Gastroesophageal sphincter (tissue), 4 donors: ENCODE results near the gene PAH. TPM values are rescaled to one million over a fixed set of nuclear protein-coding genes. Genes with fewer than 3 reads are reported as not detected.
A peak's percentile ranks its signal among the peaks of the same experiment; 100 is the strongest.

Source experiments
- ATAC-seq: fragments of 150-250 bp; one replicate; pipeline ENCODE4 v1.9.1; 2016; ENCODE audit warnings: mild to moderate bottlenecking, moderate library complexity
- H3K27ac ChIP-seq, 4 donors: fragments of 200-600 bp; sonication (generic) in 3 of 4; 1 replicate in 3 of 4; 2 replicates in 1 of 4; pipeline ENCODE4 v1.5.1; 2016 to 2019
- H3K27me3 ChIP-seq: fragments of 200-600 bp; sonication (generic); one replicate; pipeline ENCODE4 v1.5.1; 2019
- H3K36me3 ChIP-seq, 2 donors: fragments of 200-600 bp; sonication (generic); one replicate each; pipeline ENCODE4 v1.5.1; 2019; ENCODE audit warnings: control low read depth in 1 of 2
- H3K4me1 ChIP-seq, 3 donors: fragments of 200-600 bp; sonication (generic); 1 replicate in 2 of 3; 2 replicates in 1 of 3; pipeline ENCODE4 v1.5.1; 2016 to 2019; ENCODE audit warnings: control low read depth in 2 of 3
- H3K4me3 ChIP-seq, 2 donors: fragments of 200-600 bp; sonication (generic); one replicate each; pipeline ENCODE4 v1.5.1; 2019; ENCODE audit warnings: mild to moderate bottlenecking in 1 of 2, moderate library complexity in 1 of 2
- H3K9me3 ChIP-seq, 3 donors: fragments of 200-600 bp; sonication (generic); one replicate each; pipeline ENCODE4 v1.5.1; 2017 to 2019; ENCODE audit warnings: control low read depth in 2 of 3
- CTCF ChIP-seq, 4 experiments: fragments of 200-600 bp in 2 of 4; fragments of 450-650 bp in 2 of 4; sonication (generic) in 1 of 4; IDR thresholded peaks; one replicate each; pipeline ENCODE4 v1.5.1; 2017 to 2019; ENCODE audit warnings: antibody characterized with exemption in 4 of 4, mild to moderate bottlenecking in 2 of 4, moderate library complexity in 2 of 4
- EP300 ChIP-seq: sonication (generic); formaldehyde crosslinking; IDR thresholded peaks from one replicate; pipeline ENCODE4 v1.6.1; 2017; ENCODE audit warnings: antibody characterized with exemption, mild to moderate bottlenecking
- POLR2A ChIP-seq, 2 donors: fragments of 450-650 bp; IDR thresholded peaks; one replicate each; pipeline ENCODE4 v1.6.1; 2017; ENCODE audit warnings: antibody characterized with exemption in 2 of 2, mild to moderate bottlenecking in 2 of 2, moderate library complexity in 1 of 2
- POLR2AphosphoS5 ChIP-seq: sonication (generic); formaldehyde crosslinking; IDR thresholded peaks from one replicate; pipeline ENCODE4 v1.6.1; 2017; ENCODE audit warnings: antibody characterized with exemption
- whole genome bisulfite sequencing, 2 donors: methylation state at CpG; one replicate each; pipeline ENCODE4 v1.1.5; 2018; ENCODE audit warnings: low coverage in 1 of 2; 5-methylcytosine and 5-hydroxymethylcytosine counted together
- total RNA-seq, 4 donors: library from RNA; depleted of rRNA; stranded (reverse); fragments of >200 nt; gene quantifications; one replicate each; pipeline ENCODE4 v1.1.0, GENCODE V29; 2016

The PAH gene
- under 1 TPM in 1 of 4 donors, not detected in 3; 0.67 TPM for total RNA-seq

DNA sequence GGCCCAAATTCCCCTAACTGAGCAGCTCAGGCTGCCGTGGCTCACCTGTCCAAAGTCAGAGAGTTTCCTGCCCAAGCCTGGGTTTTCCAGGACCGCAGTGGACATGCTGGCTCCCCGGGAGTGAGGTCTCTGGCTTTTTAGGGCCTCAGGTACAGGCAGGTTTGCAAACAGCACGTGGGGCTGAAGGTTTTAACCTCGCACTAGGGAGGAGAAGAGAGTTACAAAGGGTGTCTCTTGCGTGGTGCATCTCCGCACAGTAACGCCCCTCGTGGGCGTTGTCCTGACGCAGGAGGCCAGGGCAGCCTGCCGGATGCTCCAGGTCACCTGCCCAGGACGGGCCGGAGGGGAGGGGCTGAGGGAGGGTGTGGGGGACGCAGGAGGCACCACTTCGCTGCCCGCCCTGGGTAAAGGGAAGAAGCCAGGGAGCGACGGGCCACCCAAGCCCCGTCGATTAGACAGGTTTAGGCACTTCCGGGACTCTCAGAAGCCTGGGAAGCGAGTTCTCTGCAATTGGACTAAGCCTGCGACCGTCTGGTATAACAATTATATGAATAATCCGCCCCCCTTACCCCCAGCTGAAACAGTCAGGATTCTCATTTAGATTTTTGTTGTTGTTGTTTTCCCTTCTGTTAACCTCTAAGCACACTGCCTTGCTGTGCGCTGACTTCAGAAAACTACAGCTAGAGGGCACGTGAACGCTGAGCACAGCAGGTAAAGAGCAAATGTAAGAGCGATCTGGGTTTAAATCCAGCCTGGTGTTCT, at the start of gene PAH:
PAH (minus strand) TSS at position 219 of the 762 bp plus-strand sequence; CDS start at position 105, 114 bp downstream.
- peak within 1 kb of the TSS in 1 of 2 donors; percentile 38 for H3K4me3 ChIP-seq
- H3K4me1 ChIP-seq = no peaks in the 10 kb centered on the region
- H3K27me3 ChIP-seq = peaks cover 33% of the 10 kb centered on the region
- no peak for ATAC-seq
- no peaks in the 10 kb centered on the region for H3K36me3 ChIP-seq
- H3K9me3 ChIP-seq = no peaks in the 10 kb centered on the region
- no peak within 1 kb of the TSS for H3K27ac ChIP-seq
- 3% methylated on average over 7 to 20 of the region's 30 CpGs for WGBS, 2 donors
- TF ChIP-seq CTCF (IDR thresholded peaks at IDR 0.05) (no peak), POLR2A (IDR thresholded peaks at IDR 0.05) (no peak), POLR2AphosphoS5 (no peak), EP300 (no peak)

- ATAC-seq = no peak
- whole genome bisulfite sequencing, 2 donors = 11 to 30% methylated on average over 5 to 6 of the region's 12 CpGs
- no peak for TF ChIP-seq POLR2A (IDR thresholded peaks at IDR 0.05)
- no peak for TF ChIP-seq EP300
- no peak for TF ChIP-seq POLR2AphosphoS5
- no peak for TF ChIP-seq CTCF (IDR thresholded peaks at IDR 0.05)
- no peak overlapping the region for H3K27ac ChIP-seq
- H3K36me3 ChIP-seq = no peaks in the 10 kb centered on the region
- peaks cover 0 to 19% (median 0%) of the 10 kb centered on the region in 3 donors for H3K4me1 ChIP-seq
- H3K9me3 ChIP-seq = peaks cover 0 to 15% (median 0%) of the 10 kb centered on the region in 3 donors
- H3K27me3 ChIP-seq = peaks cover 87% of the 10 kb centered on the region
- H3K4me3 ChIP-seq = no peak overlapping the region
Measured at GRCh38 chr12:102966200-102966863, 49.3 kb upstream of the PAH start.

GRCh38 chr12:102965281-102966155, 48.5 kb upstream of the PAH start:
- WGBS, 2 donors = 1% methylated on average over 20 to 24 of the region's 38 CpGs
- H3K4me1 ChIP-seq = peaks cover 0 to 19% (median 0%) of the 10 kb centered on the region in 3 donors
- H3K27me3 ChIP-seq = peaks cover 90% of the 10 kb centered on the region
- H3K27ac ChIP-seq = no peak overlapping the region
- no peaks in the 10 kb centered on the region for H3K36me3 ChIP-seq
- H3K4me3 ChIP-seq = peak overlapping the region in 1 of 2 donors; percentile 11
- peaks cover 0 to 15% (median 0%) of the 10 kb centered on the region in 3 donors for H3K9me3 ChIP-seq
- no peak for ATAC-seq
- no peak for TF ChIP-seq CTCF (IDR thresholded peaks at IDR 0.05)
- no peak for TF ChIP-seq POLR2A (IDR thresholded peaks at IDR 0.05)
- TF ChIP-seq EP300 = no peak
- no peak for TF ChIP-seq POLR2AphosphoS5

DNA sequence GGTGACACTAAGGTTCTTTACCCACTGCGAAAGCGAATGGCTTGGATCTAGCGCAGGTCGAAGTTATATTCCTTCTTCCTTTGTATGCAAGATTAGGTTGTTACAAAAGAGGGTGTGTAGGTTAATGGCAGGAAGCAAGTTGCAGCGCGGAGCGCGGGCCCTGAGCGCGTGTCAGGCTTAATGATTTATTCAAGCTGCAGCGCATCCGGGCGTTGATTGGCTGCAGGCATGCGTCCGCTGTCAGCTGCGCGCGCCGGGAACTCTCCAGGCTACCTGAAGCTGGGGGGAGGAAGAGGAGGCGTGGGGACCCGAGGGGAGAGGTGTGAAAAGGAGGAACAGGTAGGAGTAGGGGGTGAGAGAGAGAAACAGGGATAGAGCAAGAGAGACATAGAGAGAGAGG, 47.8 kb upstream of the PAH start:
- H3K27me3 ChIP-seq = peaks cover 96% of the 10 kb centered on the region
- 0 to 2% methylated on average over 1 to 12 of the region's 21 CpGs for WGBS, 2 donors
- TF ChIP-seq POLR2AphosphoS5 (no peak), EP300 (no peak), POLR2A (IDR thresholded peaks at IDR 0.05) (no peak)
- no peak for ATAC-seq
- peaks cover 0 to 15% (median 0%) of the 10 kb centered on the region in 3 donors for H3K9me3 ChIP-seq
- H3K4me1 ChIP-seq = peaks cover 0 to 19% (median 0%) of the 10 kb centered on the region in 3 donors
- no peaks in the 10 kb centered on the region for H3K36me3 ChIP-seq
- peak overlapping the region in 1 of 2 donors; percentile 11 for H3K4me3 ChIP-seq
- H3K27ac ChIP-seq = no peak overlapping the region

DNA sequence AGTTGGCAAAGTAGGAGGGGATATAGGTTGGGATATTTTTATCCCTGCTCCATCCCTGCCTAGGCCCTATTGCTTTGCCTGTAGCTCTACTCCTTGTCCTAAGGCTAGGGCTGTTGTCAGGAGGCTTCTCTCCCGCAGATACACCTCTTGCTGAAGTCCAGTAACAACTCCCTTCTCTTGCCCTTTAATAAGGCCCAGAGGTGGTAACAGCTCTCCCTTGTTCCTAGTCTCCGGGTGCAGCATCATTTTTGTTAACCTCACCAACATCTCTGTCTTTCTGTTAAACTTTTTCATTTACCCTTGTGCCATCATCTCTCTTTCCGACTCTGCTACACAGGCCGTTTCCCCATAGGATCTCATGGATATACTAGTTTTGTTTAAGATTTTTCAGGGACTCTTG, 46.8 kb upstream of the PAH start:
- TF ChIP-seq POLR2AphosphoS5 (no peak), CTCF (IDR thresholded peaks at IDR 0.05) (no peak), POLR2A (IDR thresholded peaks at IDR 0.05) (no peak), EP300 (no peak)
- Histone ChIP-seq H3K4me1 (peaks cover 0 to 21% (median 0%) of the 10 kb centered on the region in 3 donors), H3K27ac (no peak overlapping the region), H3K36me3 (no peaks in the 10 kb centered on the region), H3K4me3 (no peak overlapping the region), H3K9me3 (peaks cover 0 to 15% (median 0%) of the 10 kb centered on the region in 3 donors), H3K27me3 (peaks cover 98% of the 10 kb centered on the region)
- no peak for ATAC-seq
- WGBS, 2 donors = 0 to 43% methylated on average over 1 to 4 of the region's 4 CpGs
